ENCODE results near the gene PPARD.
"Not testable (repeated sequence)": the region's sequence is repeated elsewhere in the genome, so short reads cannot be mapped to it uniquely, and the experiment has no call there.

PPARD gene

GRCh38 chr6:35413911-35414310, 71.6 kb downstream of the PPARD start:
- no peak for DNase-seq

GRCh38 chr6:35415065-35415891, 72.9 kb downstream of the PPARD start:
- DNase-seq, result peak; percentile 29

DNA sequence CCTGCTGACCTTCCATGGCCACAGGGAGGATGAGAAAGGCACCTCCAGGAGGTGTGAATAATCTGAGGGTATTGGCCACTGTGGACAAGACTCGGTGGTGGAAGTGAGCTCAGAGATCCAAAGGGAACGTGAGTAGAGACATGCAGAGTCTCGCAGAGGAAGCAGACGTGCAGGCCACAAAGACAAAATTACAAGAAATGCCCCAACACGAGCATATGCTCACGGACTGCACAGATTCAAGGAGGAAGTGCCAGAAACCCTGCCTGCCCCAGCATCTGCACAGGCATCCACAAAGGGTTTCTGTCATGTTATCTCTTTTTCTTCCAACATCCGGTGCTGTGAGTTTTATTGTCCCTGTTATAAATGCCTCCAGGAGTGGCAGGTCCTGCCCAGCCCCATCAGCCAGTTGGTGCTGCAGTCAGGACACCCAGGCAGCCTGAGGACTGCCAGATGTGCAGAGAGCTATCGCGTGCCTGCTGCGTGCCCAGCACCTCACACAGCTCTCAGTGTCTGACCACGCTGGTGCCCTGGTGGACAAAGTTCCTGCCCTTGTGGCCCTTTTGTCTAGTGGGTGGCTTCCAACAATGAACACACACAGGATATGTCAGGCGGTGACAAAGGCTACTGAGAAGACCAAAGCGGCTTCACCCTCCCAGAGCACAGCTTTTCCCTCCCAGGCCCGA, 75.8 kb downstream of the PPARD start:
- DNase-seq, result no peak

DNA sequence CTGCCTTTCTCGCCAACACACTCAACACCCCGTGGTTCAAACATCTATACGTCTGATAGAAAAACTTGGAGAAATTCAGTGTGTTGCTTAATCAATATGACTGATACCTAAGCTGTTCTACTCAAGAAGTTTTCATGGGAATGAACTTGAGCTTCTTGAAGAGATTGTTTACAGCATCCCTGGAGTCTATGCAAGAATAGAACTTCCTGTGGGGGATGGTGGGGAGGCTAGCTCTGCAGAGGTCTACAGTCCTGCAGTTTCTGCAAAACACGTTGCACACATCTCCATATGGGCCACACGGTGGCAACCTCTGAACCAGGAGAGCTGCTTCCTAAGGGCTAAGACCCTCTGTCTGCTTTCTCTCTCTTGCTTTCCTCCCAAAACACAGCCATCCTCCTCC, 77.1 kb downstream of the PPARD start:
- DNase-seq, result no peak

GRCh38 chr6:35419961-35420360, 77.6 kb downstream of the PPARD start:
- DNase-seq, result no peak

DNA sequence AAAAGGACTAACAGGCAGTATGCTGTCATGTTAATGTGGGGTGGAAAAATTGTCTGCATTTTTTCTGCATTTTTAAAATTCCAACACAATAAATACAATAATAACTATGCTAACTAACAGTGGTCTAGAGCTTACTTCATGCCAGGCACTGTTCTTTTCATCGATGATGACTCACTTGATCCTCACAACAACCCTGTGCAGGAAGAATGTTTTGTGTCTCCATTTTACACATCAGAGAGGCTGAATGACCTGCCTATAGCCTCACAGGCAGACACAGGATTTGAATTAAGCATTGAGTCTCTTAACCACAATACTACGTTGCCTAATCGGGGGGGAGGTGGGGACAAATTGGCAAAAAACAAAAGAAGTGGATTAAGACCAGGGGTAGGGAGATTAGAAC, 82.9 kb downstream of the PPARD start:
- no peak for DNase-seq

- no peak for DNase-seq
These were observed 83.7 kb downstream of the PPARD start for GRCh38 chr6:35426074-35426473.

- DNase-seq, result no peak
These were observed 85.1 kb downstream of the PPARD start for GRCh38 chr6:35427435-35427834.

- DNase-seq, result no peak
These were observed 85.5 kb downstream of the PPARD start for GRCh38 chr6:35427851-35428321.

DNA sequence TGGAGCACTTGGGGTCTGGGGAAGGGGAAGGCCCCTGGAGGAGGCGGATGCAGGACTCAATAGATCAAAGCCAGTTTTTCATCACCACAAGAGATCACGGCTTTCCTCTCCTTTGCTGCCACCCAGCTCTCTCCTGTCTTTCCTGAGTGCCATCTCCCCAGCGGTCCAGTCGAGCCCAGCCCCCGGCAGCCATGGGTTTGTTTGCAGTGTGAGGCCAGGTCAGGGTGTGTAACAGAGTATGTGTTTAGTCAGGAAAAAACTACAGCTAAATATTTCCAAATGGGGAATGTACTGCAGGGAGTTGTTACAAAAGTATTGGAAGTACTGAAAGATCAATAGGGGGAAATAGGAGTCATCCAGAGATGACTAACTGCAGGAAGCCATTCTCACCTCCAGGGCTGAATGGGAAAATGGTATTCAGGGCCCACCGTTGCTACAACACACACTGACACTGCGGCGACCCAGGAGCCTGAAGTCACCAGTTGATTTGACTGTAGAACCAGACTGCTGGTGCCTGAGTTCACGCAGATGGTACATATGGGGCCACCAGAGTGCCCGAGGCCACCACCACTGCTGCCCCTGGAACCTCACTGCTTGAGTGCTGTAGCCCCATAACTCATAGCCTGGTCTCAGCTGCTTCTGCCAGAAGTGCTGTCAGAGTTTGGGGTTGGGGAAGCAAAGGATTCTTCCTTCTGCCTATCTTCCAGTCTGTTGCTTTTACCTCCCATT, 86.2 kb downstream of the PPARD start:
- no peak for DNase-seq

DNA sequence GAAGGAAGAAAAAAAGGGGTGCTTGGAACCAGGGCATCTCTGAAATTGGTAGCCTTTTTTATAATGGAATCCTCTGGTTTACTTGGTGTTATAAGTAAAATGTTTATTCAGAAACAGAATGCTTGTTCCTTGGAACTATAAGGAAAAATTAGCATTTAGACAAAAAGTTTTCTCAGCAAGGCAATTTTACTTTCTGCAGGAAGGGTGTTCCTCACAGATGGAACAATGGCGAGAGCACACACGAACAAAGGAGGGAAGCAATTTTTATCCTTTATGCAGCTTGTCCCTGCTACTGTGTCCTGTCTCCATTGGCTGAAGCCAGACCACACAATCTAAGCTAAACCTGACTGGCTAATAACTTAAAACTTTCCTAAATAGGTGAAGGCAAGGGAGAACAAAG, 87.1 kb downstream of the PPARD start:
- DNase-seq, result no peak

GRCh38 chr6:35432291-35432690, 89.9 kb downstream of the PPARD start:
- DNase-seq, result no peak

DNA sequence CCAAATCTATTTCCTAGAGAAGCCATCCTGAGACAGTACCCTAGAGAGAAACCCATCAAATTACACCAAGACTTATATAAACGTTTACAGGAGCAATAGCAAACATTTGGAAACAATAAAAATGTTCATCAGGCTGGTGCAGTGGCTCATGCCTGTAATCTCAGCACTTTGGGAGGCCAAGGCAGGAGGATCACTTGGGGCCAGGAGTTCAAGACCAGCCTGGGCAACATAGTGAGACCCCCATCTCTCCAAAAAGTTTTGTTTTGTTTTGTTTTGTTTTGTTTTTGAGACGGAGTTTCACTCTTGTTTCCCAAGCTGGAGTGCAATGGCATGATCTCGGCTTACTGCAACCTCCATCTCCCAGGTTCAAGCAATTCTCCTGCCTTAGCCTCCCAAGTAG, 90.3 kb downstream of the PPARD start:
- not testable (repeated sequence) for DNase-seq

DNA sequence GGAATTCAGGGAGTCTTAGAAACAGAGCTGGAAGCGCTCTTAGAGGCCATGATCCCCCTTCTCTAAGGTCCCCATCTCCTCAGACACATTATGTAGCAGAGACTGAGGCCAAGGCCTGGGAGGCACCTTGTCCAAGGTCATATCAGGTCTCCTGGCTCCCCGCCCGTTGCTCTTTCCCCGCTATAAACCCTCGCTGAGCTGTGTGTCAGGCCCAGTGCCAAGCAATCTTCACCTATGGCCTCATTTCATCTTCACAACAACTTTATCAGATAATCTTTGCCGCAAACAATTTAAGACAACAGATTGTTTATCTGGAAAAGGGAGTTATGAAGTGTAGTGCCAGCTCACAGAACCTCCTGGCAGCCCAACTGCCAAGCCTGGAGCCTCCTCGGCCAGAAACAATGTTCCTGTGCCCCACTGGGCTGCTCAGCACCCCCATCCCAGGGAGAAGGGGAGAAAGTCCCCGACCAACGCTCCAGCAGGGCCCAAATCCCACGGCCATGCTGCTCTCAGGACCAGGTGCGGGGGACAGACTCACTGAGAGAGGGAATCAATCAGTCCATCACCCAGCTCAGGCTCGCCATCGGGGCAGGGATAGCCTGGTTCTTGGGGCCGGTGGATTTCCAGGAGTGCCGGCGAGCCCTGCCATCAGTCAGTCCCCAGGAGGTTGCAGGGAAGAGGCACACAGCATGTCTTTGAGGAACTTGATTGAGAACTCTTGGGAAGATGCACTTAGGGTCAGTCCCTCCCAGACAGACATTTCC, 92.9 kb downstream of the PPARD start:
- no peak for DNase-seq

GRCh38 chr6:35436071-35436857, 93.9 kb downstream of the PPARD start:
- DNase-seq, result no peak

GRCh38 chr6:35438378-35439065, 96.2 kb downstream of the PPARD start:
- DNase-seq, result not testable (repeated sequence)

DNA sequence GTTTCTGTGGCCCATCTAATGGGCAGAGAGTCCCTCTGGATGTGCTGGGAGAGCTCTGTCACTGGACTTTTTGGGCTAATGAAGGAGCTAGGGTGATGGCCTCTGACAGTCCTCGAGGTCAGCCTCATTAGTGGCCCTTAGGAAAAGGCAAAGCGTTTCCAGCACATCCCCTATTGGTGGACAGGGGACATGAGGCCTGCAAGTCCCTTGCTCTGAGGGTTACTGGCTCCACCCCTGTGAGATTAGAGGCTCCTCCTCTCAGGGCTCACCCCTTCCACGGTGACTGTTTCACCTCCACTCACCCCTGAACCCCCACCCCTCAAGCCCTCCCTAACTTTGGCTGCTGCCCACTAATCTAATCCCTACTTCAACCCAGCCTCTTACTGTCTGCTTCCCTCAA, 97.0 kb downstream of the PPARD start:
- no peak for DNase-seq

DNA sequence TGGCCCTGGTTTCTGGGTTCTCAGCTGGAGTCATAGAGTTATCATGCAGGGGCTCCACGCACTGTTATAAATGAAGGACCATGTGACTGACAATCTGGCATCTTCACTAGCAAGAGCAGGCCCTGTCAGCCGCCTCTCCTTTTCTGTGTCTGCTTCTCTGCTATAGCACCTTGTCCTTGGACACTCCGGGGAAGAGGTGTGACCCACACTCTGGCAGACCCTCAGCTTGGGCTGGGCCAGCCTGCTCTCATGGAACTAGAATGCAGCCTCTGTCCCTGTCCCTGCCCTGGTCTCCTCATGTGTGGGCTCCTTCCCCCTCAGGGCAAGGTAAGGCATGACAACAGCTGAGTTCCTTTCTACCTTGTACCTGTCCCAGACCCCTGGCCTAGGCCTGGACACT, 98.8 kb downstream of the PPARD start:
- DNase-seq, result no peak

GRCh38 chr6:35441642-35442041, 99.3 kb downstream of the PPARD start:
- DNase-seq, result no peak

DNA sequence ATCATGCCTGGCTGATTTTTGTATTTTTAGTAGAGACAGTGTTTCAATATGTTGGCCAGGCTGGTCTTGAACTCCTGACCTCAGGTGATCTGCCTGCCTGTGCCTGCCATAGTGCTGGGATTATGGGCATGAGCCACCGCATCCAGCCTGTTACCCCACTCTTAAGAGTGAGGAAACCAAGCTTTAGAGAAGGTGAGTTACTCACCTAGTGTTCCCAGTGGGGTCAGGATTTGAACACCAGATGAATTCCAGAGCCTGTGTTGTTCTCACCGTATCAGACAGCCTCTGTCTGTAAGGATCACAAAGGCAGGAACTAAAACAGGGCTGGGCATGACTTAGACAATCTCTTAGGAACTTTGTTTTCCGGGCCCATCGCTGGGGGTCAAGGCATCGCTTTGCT, 100.3 kb downstream of the PPARD start:
- no peak for DNase-seq

DNA sequence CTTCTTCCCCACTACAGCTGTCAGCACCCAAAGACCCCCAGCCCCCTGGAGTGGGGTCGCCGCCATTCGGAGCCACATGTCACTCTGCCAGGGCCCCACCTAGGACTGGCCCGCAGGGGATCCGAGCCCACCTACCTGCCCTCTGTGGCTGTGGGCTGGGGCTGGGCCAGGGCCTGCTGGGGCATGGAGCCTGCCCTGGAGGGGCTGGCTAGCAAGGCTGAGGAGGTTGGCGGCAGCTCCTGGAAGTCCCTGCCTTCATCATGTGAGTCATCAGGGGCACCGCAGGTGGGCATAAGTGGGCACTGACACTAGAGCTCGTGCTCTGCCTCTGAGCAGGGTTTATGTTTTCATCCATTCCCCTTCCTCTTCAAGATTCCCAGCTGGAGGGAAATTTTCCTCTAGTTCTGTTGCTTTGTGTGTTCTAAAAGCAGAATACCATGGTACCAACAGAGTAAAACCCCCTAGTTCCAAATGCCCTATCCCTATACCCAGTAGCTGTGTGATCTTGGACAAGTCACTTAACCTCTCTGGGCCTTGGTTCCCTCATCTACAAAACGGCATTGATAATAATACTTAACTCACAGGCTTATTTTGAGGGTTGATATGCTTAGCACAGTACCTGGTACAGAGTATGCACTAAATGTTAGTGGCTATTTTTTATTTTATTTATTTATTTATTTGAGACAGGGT, 101.1 kb downstream of the PPARD start:
- DNase-seq, result no peak

Measured in stimulated activated CD4-positive, alpha-beta T cell treated with anti-CD3 and anti-CD28 coated beads, Interleukin-15, amount 100 ng/mL, for 24 hours (primary cell).